DMS114 treated with DMSO at 0.1 percent for 48 hours (cell line): ENCODE results near the gene TRPC4AP.
"Not testable (repeated sequence)": the region's sequence is repeated elsewhere in the genome, so short reads cannot be mapped to it uniquely, and the experiment has no call there.

Experiments used
- DNase-seq: peaks from one replicate; lab custom pipeline; 2025; ENCODE audit not compliant: unreplicated experiment; lab: John Stamatoyannopoulos, UW

Gene TRPC4AP

DNA sequence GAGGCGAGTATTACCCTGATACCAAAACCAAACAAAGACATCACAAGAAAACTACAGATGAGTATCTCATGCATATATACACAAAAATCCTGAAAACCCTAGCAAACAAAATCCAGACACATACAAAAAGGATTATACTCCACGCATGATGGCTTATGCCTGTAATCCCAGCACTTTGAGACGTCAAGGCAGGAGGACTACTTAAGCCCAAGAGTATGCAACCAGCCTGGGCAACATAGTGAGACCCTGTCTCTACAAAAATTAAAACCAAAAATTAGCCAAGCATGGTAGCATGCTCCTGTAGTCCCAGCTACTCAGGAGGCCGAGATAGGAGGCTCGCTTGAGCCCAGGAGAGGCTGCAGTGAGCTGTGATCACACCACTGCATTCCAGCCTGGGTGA is 32.4 kb downstream of the TRPC4AP start:
- DNase-seq, result no peak

GRCh38 chr20:35059612-35060011 is 33.0 kb downstream of the TRPC4AP start:
- no peak for DNase-seq

DNA sequence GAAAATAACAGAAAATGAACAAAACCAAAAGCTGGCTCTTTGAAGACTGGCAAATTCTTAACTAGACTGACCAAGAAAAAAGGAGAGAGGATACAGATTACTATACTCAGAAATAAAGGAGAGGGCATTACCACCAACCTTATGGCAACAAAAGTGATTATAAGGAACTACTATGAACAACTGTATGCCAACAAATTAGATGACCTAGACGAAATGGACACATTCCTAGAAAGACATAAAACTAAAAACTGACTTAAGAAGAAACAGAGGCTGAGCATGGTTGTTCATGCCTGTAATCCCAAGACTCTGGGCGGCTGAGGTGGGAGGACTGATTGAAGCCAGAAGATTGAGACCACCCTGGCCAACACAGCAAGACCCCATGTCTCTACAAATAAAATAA is 33.5 kb downstream of the TRPC4AP start:
- DNase-seq, result no peak

- DNase-seq, result no peak
These were observed 36.9 kb downstream of the TRPC4AP start for GRCh38 chr20:35055445-35056276.

GRCh38 chr20:35054814-35055213 is 37.8 kb downstream of the TRPC4AP start:
- no peak for DNase-seq

DNA sequence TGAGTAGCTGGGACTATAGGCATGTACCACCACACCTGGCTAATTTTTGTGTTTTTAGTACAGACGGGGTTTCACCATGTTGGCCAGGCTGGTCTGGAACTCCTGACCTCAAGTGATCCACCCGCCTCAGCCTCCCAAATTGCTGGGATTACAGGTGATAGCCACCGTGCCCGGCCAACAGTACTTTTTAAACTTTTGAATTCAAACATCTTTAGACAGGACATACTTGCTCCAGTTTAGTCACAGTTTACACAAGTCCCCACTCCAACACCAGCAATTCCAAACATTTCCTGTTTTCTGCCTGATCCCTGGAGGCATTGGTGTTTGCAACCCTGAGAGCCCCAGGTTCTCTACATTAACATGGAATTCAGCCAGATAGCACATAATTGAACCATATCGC is 40.0 kb downstream of the TRPC4AP start:
- DNase-seq, result not testable (repeated sequence)

DNA sequence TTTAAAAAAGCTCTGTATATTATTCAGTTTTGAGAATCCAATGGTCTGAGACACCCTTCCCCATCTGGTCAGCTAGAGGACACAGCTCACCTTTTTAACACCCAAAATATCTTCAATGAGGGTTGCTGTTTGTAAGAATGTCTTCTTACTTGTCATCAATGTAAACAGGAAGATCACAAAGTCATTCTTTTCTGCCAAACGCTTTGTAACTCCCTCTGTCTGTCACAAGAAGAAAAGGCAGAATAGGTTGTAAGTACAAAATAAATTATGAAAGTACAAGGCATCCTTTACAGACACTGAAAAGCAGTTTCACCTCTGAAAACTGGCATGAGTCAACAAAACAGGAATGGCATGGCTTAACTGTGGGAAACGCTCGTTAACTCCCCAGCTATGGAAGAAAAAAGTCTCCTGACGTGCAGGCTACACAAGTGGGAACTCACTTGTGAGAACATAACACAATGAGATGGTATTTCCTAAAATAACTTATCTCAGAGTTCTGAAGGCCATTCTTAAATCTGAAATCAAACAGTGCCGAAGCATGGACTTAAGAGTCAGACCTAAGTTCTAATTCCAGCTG is 42.7 kb downstream of the TRPC4AP start:
- DNase-seq, result no peak

DNA sequence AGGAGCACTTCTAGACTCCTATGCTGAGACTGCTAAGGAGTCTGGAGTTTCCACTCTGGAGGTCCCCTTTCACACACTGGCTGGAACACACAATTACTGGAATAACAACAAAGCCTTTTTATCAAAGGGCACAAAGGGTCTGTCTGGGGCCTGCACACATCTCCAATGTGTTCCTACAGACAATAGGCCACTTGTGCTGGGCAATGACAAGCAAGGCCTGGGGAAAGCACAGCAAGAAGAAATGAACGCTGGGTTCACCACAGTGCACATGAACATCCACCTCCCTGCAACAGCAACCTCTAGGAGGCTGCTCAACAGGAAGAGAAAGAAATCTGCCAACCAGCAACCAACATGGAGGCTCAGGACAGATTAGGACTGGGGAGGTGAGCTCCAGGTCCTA is 43.9 kb downstream of the TRPC4AP start:
- no peak for DNase-seq

GRCh38 chr20:35042268-35042667 is 50.3 kb downstream of the TRPC4AP start:
- no peak for DNase-seq

GRCh38 chr20:35040646-35041045 is 52.0 kb downstream of the TRPC4AP start:
- no peak for DNase-seq

DNA sequence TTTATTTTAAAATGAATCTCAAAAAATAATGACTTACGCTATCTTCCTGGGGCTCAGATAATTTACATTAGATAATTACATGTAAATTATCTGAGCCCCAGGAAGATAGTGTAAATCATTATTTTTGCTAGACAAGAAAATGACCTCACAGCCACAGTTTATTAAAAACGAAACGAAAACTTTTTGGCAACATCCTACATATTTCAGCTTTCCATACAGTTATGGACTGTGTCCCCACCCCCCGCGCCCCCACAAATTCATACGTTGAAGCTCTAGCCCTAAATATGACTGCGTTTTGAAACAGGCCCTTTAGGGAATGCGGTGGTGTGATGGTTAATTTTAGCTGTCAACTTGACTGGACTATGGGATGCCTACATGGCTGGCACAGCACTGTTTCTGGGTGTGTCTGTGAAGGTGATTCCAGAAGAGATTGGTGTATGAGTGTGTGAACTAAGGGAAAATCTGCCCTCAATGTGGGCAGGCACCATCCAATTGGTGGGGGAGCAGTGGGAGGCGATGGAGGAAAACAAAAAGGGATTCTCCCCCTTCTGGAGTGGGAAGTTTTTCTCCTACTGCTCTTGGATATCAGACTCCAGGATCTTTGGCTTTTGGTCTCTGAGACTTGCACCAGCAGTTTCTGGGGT is 52.6 kb downstream of the TRPC4AP start:
- DNase-seq, result no peak

- no peak for DNase-seq
These were observed 53.5 kb downstream of the TRPC4AP start for GRCh38 chr20:35039146-35039545.

DNA sequence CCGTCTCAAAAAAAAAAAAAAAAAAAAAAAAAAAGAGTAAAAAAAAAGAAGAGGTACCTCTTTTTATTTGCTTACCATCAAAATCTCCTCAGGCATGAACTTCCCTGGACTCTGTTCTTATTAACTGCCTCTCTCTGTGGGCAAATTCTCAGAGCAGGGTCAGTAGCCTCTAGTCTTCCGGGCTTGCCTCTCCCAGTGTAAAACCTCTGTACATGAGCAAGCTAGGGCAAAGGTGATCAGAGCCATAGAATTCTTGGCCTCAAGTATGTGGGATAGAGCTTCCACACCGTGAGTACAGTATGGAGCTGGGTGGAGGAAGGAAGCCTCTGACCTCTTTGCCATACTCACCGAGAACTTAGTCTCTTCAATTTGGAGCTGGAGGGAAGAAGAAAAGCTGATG is 58.5 kb downstream of the TRPC4AP start:
- no peak for DNase-seq

DNA sequence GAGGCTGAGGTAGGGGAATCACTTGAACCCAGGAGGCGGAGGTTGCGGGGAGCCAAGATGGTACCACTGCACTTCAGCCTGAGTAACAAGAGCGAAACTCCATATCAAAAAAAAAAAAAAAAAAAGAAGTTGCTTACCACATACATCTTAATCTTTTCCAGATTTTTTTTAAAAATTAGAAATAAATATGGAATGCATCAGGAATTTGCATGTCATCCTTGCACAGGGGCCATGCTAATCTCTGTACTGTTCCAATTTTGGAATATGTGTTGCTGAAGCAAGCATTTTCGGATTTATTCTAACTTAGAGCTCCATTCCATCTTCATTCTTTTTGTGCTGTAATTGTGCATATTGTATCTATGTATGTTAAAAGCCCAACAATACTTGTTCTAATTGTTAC is 62.5 kb downstream of the TRPC4AP start:
- DNase-seq, result no peak

DNA sequence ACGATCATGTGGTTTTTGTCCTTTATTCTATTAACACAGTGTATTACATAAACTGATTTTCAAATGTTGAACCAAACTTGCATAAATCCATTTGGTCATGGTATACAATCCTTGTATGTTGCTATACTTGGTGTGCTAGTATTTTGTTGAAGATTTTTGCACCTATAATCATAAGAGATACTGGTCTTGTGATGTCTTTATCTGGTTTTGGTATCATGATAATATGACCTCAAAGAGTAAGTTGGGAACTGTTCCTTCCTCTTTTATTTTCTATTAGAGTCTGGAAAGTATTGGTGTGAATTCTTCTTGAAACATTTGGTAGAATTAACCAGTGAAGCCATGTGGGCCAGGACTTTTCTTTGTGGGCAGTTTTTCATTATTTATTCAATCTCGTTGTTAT is 65.3 kb downstream of the TRPC4AP start:
- no peak for DNase-seq

DNA sequence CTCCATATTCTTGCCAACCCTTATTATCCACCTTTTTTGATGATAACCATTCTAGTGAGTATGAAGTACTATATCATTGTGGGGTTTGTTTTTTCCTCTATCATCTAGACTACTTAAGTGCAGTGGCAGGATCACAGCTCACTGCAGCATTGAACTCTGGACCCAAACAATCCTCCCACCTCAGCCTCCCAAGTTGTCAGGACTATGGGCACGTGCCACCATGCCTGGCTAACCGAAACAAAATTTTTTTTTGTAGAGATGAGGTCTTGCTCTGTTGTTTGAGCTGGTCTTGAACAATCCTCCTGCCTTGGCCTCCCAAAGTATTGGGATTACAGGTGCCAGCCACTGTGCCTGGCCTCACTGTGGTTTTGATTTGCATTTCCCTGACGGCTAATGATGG is 67.5 kb downstream of the TRPC4AP start:
- DNase-seq, result no peak

DNA sequence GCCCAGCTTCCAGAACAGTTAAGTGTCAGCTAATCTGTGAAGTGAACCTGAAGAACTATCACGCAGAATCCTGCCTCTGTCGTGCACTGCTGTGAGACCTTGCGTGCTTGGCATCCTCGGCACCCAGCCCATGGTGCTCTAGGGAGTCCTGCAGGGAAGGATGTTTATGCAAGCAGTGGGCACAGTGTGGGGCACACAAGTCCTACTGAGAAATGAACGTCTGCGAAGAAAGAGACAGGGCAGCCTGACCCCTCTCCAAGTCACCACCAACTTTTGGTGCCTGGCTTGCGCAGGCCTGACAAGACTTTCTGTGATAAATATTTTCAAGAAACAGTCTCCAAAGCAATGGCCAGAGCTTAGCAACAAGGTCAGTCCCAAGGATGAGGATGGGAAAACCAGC is 69.0 kb downstream of the TRPC4AP start:
- no peak for DNase-seq

- DNase-seq, result no peak
These were observed 70.8 kb downstream of the TRPC4AP start for GRCh38 chr20:35021831-35022230.

DNA sequence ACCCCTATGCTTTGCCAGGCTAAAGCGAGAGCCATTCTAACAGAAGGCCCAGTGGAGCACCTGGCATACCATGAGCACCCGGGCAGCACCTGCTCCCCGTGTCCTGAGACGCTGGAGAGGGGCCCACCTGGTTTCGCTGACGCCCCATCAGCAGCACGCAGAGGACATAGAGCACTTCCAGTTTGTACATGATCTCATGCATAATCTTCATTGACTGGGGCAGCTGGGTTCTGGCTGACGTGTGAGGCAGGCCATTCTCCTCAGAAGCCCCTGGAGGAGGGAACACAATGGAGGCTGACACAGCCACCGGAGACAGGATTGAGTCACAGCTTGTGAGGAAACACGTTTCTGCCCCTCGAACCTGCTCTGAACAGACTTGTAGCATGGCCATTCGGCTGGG is 71.5 kb downstream of the TRPC4AP start:
- no peak for DNase-seq

GRCh38 chr20:35020108-35020928 is 72.3 kb downstream of the TRPC4AP start:
- DNase-seq, result no peak

DNA sequence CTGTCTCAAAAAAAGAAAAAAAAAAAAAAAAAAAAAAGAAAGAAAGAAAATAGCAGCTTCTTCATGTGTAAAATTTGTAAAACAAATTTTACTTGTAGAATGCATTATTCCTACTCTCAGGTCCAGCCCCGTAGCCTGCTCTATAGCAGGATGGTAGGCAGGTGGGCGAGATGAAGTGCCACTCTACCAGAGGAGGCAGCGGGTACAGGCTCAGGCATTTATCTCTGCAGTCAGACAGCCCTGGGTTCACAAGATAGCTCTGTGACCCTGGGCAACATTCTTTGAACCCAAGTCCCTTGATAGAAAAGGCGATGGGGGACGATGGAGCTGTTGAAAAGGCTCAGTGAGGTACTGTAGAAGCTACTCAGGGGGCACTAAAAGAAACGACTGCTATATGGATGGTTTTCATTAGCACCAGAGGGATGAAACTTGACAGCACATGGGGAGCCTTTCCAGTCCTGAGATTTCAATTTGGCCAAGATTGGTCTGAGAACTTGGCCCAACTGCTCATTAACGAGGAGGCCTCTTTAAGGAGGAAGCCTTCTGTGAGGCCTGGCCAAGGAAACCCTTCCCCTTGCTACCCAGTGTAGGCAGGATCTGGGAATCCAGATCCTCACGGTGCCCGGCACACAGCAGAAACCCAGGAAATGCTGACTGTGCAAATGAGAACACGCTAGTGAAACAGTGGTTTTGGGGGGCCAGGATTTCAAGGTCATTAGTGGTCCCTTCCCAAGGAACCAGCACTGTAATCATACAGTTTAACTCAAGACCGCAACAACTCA is 73.8 kb downstream of the TRPC4AP start:
- DNase-seq, result no peak
